K562 (cell line): ENCODE results near the gene ST8SIA4. TPM values are rescaled to one million over a fixed set of nuclear protein-coding genes. Genes with fewer than 3 reads are reported as not detected.

Experiments used
- ATAC-seq: fragments of 200-7000 bp; cut with Tn5 transposase; 3 replicates; pipeline ENCODE4 v1.9.1; 2020; ENCODE audit warnings: moderate library complexity
- BruUV-seq: library from RNA; stranded (reverse); fragments of 400-500 nt; replicated peaks from 2 replicates; lab custom pipeline; 2021; lab: Mats Ljungman, UMichigan
- CTCF ChIA-PET: fragments of 300-600 bp; formaldehyde crosslinking; extraction: SDS; loops from one replicate; lab custom pipeline; 2021; ENCODE audit warnings: low intra/inter-chr PET ratio; lab: Yijun Ruan, JAX
- POLR2A ChIA-PET: fragments of 300-600, 350-650 bp; sonication (Branson Sonifier 250); formaldehyde crosslinking; extraction: SDS; loops from one replicate; lab custom pipeline; 2021; ENCODE audit warnings: antibody characterized with exemption, inconsistent platforms; lab: Yijun Ruan, JAX
- DNase-seq, 4 experiments: peaks; one replicate each; pipeline versions ENCODE4 v3.0.0 to v3.0.0-alpha.2; 2011 to 2018; ENCODE audit warnings: low spot score in 3 of 4, mixed read lengths in 3 of 4; ENCODE audit errors: extremely low read depth in 1 of 4
- FAIRE-seq: peaks from 2 replicates; lab custom pipeline; 2011; peaks lifted over from hg19 to GRCh38; lab: Jason Lieb, UNC
- H2AFZ ChIP-seq: 2 replicates; pipeline ENCODE4 v1.6.0; 2011; ENCODE audit warnings: low read depth, low read length, control low read depth, inconsistent platforms
- H3K27ac ChIP-seq: fragments of 200-600 bp; 3 replicates; pipeline ENCODE4 v1.8.0; 2011; ENCODE audit warnings: low read depth, mild to moderate bottlenecking, control low read depth, inconsistent platforms, low read length, moderate library complexity, mixed read lengths; ENCODE audit errors: extremely low read depth
- H3K27me3 ChIP-seq, 2 experiments: fragments of 300-600 bp in 1 of 2; 2 replicates in 1 of 2; 3 replicates in 1 of 2; pipeline versions ENCODE4 v1.6.0 to v1.8.0; 2011; ENCODE audit warnings: inconsistent platforms in 2 of 2, low read length in 2 of 2, mild to moderate bottlenecking in 1 of 2, mixed read lengths in 1 of 2, moderate library complexity in 1 of 2; ENCODE audit not compliant: control insufficient read depth in 2 of 2, insufficient read depth in 2 of 2
- H3K36me3 ChIP-seq: fragments of 300-600 bp; 3 replicates; pipeline ENCODE4 v1.8.0; 2011; ENCODE audit warnings: mild to moderate bottlenecking, low read length, inconsistent platforms; ENCODE audit not compliant: control insufficient read depth, insufficient read depth
- H3K4me1 ChIP-seq, 2 experiments: fragments of 200-600 bp in 1 of 2; replicated peaks in 1 of 2; 2 replicates in 1 of 2; 3 replicates in 1 of 2; pipeline versions ENCODE4 v1.5.1 to v1.8.0; 2011; ENCODE audit warnings: inconsistent platforms in 2 of 2, low read length in 2 of 2, mild to moderate bottlenecking in 1 of 2, mixed read lengths in 1 of 2, moderate library complexity in 1 of 2; ENCODE audit not compliant: control insufficient read depth in 2 of 2, insufficient read depth in 2 of 2
- H3K4me2 ChIP-seq: 2 replicates; pipeline ENCODE4 v1.6.1; 2011; ENCODE audit warnings: low read length, control low read depth, inconsistent platforms, mixed read lengths; ENCODE audit not compliant: insufficient read depth
- H3K4me3 ChIP-seq: fragments of 200-600 bp; sonication (generic), shearing (Covaris generic); 2 replicates; pipeline ENCODE4 v1.5.1; 2016; ENCODE audit warnings: control low read depth, inconsistent platforms
- H3K79me2 ChIP-seq: fragments of 200-600 bp; 3 replicates; pipeline ENCODE4 v1.8.0; 2011; ENCODE audit warnings: low read length, inconsistent platforms; ENCODE audit not compliant: control insufficient read depth, insufficient read depth
- H3K9ac ChIP-seq, 2 experiments: 2 replicates each; pipeline versions ENCODE4 v1.6.0 to v1.6.1; 2011; ENCODE audit warnings: low read depth in 2 of 2, low read length in 2 of 2, control low read depth in 1 of 2, inconsistent platforms in 1 of 2, mild to moderate bottlenecking in 1 of 2, mixed read lengths in 1 of 2; ENCODE audit not compliant: insufficient read depth in 1 of 2
- H3K9me1 ChIP-seq: one replicate; pipeline ENCODE4 v1.6.0; 2011; ENCODE audit warnings: inconsistent platforms, mild to moderate bottlenecking, low read length, moderate library complexity; ENCODE audit not compliant: control insufficient read depth, insufficient read depth
- H3K9me3 ChIP-seq: replicated peaks from 2 replicates; pipeline ENCODE4 v1.5.1; 2011; ENCODE audit warnings: low read depth, low read length, inconsistent platforms; ENCODE audit not compliant: control insufficient read depth, insufficient read depth
- H4K20me1 ChIP-seq: replicated peaks from 2 replicates; pipeline ENCODE4 v1.6.1; 2011; ENCODE audit warnings: low read length, inconsistent platforms, mixed read lengths; ENCODE audit not compliant: control insufficient read depth, insufficient read depth
- IRF1 ChIP-seq: sonication (generic); formaldehyde crosslinking; IDR thresholded peaks from 2 replicates; pipeline ENCODE4 v1.8.0; 2022; ENCODE audit warnings: missing genetic modification reagents, mild to moderate bottlenecking, borderline replicate concordance
- KAT7 ChIP-seq: sonication (generic); formaldehyde crosslinking; IDR thresholded peaks from 2 replicates; pipeline ENCODE4 v1.8.0; 2022; ENCODE audit warnings: missing genetic modification reagents, mild to moderate bottlenecking, borderline replicate concordance
- MTA1 ChIP-seq: fragments of 450-650 bp; IDR thresholded peaks from 2 replicates; pipeline ENCODE4 v1.6.1; 2017; ENCODE audit warnings: borderline replicate concordance
- MTF1 ChIP-seq: fragments of 250-450 bp; sonication (Bioruptor Pico); IDR thresholded peaks from 2 replicates; pipeline ENCODE4 v1.9.0; 2021; ENCODE audit warnings: moderate library complexity, mild to moderate bottlenecking, inconsistent platforms, borderline replicate concordance
- NBN ChIP-seq: fragments of 450-650 bp; IDR thresholded peaks from 2 replicates; pipeline ENCODE4 v1.6.1; 2016; ENCODE audit warnings: low read depth, mild to moderate bottlenecking
- POU5F1 ChIP-seq: fragments of 150-350 bp; IDR thresholded peaks from 2 replicates; pipeline ENCODE4 v1.6.1; 2014; ENCODE audit warnings: borderline replicate concordance, low read length, low read depth, mild to moderate bottlenecking; ENCODE audit not compliant: partially characterized antibody
- ZNF551 ChIP-seq: fragments of 250-450 bp; sonication (Bioruptor Pico); IDR thresholded peaks from 2 replicates; pipeline ENCODE4 v1.5.0; 2021; ENCODE audit warnings: mild to moderate bottlenecking, moderate library complexity
- ZNF583 ChIP-seq: fragments of 250-450 bp; sonication (Bioruptor Pico); IDR thresholded peaks from 2 replicates; pipeline ENCODE4 v1.4.0; 2020
- WGBS: fragments of 100-300 bp; shearing (Covaris generic); methylation state at CpG from one replicate; pipeline ENCODE4 v1.1.6; 2016; ENCODE audit warnings: low coverage, mixed read lengths; ENCODE audit not compliant: insufficient coverage; ENCODE audit errors: missing lambda C conversion rate; 5-methylcytosine and 5-hydroxymethylcytosine counted together
- in situ Hi-C: fragments of 300-500 bp; cut with MboI; formaldehyde crosslinking; loops from 4 replicates; pipeline ENCODE4 v1.15.0; 2018; ENCODE audit warnings: inconsistent platforms, mixed read lengths
- intact Hi-C: fragments of 100-400 bp; cut with micrococcal nuclease; formaldehyde crosslinking; loops from 2 replicates; pipeline ENCODE4 v1.14.2; 2022
- polyA plus RNA-seq, 8 experiments: library from polyadenylated mRNA; depleted of rRNA in 4 of 8; stranded (reverse) in 5 of 8; unstranded in 3 of 8; fragments of >200 nt; fragmentation: Nextera tagmentation in 2 of 8; fragmentation: Illumina TruSeq in 1 of 8; extraction: Ambion mirVana in 2 of 8; extraction: Trizol in 1 of 8; gene quantifications; 2 replicates each; pipeline versions ENCODE4 v1.2.1 to v1.2.3, GENCODE V29; 2011 to 2014; ENCODE audit warnings: inconsistent platforms in 1 of 8, missing spikeins in 1 of 8
- total RNA-seq, 7 experiments: library from RNA; depleted of rRNA in 6 of 7; stranded (reverse); fragments of >200 nt in 6 of 7; fragmentation: Illumina TruSeq in 2 of 7; extraction: Trizol in 2 of 7; gene quantifications; 2 replicates each; pipeline versions ENCODE4 v1.2.1 to v1.2.3, GENCODE V29; 2011 to 2021; ENCODE audit warnings: low replicate concordance in 1 of 7
- TF ChIP-seq, protein P1 (sequence below): sonication (generic); formaldehyde crosslinking; IDR thresholded peaks from 2 replicates; pipeline ENCODE4 v1.8.0; 2022; ENCODE audit warnings: missing genetic modification reagents, mild to moderate bottlenecking, borderline replicate concordance
- TF ChIP-seq, protein P2 (sequence below): fragments of 450-650 bp; IDR thresholded peaks from 2 replicates; pipeline ENCODE4 v1.6.1; 2017; ENCODE audit warnings: antibody characterized with exemption, mild to moderate bottlenecking

The ST8SIA4 gene
- total and polyA plus RNA-seq, 9 of the 15 experiments (the other 6 are each of a cell fraction or from before 2014, with no cell fraction given) = 0.22 to 2.0 (median 0.54) TPM

DNA sequence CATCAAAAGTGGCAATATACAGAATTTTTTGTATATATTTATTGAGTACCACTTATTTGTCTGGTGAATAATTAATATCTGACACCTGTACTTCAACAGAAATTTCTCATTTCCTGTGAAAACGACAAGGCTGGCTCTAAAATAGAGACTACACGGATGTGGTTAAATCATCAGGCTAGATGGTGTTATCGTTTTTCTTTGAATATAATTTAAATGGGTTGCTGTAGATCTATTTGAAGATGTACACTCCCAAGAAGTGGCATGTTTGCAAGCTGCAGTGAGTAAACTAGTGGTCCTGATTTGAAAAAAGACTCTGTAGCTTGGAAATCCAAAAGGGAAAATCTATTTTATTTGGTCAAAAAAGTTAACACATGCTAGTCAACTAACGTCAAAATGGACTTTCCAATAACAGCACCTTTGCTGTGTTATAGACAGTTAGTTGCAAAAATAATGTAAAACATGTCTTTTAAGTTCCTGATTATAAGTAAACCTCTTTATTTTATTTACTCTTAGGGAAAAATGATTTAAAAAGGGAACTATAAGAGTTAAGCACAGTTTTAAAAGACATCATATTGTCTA is 13.8 kb downstream of the ST8SIA4 start (continued):
- TF ChIP-seq, protein P1, sequence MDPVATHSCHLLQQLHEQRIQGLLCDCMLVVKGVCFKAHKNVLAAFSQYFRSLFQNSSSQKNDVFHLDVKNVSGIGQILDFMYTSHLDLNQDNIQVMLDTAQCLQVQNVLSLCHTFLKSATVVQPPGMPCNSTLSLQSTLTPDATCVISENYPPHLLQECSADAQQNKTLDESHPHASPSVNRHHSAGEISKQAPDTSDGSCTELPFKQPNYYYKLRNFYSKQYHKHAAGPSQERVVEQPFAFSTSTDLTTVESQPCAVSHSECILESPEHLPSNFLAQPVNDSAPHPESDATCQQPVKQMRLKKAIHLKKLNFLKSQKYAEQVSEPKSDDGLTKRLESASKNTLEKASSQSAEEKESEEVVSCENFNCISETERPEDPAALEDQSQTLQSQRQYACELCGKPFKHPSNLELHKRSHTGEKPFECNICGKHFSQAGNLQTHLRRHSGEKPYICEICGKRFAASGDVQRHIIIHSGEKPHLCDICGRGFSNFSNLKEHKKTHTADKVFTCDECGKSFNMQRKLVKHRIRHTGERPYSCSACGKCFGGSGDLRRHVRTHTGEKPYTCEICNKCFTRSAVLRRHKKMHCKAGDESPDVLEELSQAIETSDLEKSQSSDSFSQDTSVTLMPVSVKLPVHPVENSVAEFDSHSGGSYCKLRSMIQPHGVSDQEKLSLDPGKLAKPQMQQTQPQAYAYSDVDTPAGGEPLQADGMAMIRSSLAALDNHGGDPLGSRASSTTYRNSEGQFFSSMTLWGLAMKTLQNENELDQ (CRISPR knock-in tag) = no peak

DNA sequence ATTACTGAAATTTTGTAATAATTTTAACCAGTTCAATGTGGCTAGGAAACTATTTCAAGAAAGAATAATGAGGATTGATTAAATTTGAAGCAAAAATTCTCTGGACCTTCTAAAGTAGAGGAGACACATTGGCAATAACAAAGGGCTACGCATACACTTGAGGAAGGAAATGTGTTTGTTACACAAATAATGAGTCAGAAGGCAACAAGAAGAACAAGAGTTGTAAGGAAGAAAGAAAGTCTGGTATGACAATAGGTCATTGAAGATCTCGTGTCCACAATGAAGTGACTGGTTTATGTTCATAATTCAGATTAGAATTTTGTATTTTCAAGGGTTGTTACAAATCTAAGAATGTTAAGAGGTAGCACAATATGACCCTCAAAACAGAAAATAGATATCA is 25.8 kb downstream of the ST8SIA4 start:
- no peaks in the 10 kb centered on the region for H3K79me2 ChIP-seq
- H3K9me1 ChIP-seq = no peaks in the 10 kb centered on the region
- no peak for FAIRE-seq
- in situ Hi-C loops = no loop called here
- intact Hi-C loops = no loop called here
- H3K4me3 ChIP-seq = no peak overlapping the region
- H3K4me2 ChIP-seq = no peak overlapping the region
- no peaks in the 10 kb centered on the region for H3K36me3 ChIP-seq
- no peaks in the 10 kb centered on the region for H4K20me1 ChIP-seq
- BruUV-seq = no TSS peak
- H3K9ac ChIP-seq = no peak overlapping the region
- no peaks in the 10 kb centered on the region for H3K9me3 ChIP-seq
- no peaks in the 10 kb centered on the region for H3K4me1 ChIP-seq
- no peak for DNase-seq
- no peak overlapping the region for H3K27ac ChIP-seq
- ChIA-PET CTCF (no interaction called here), POLR2A (no interaction called here)
- WGBS = 9% methylated on average over 2 of the region's 2 CpGs
- H3K27me3 ChIP-seq = no peaks in the 10 kb centered on the region
- no peak for ATAC-seq
- no peak overlapping the region for H2AFZ ChIP-seq
- TF ChIP-seq, protein P2, sequence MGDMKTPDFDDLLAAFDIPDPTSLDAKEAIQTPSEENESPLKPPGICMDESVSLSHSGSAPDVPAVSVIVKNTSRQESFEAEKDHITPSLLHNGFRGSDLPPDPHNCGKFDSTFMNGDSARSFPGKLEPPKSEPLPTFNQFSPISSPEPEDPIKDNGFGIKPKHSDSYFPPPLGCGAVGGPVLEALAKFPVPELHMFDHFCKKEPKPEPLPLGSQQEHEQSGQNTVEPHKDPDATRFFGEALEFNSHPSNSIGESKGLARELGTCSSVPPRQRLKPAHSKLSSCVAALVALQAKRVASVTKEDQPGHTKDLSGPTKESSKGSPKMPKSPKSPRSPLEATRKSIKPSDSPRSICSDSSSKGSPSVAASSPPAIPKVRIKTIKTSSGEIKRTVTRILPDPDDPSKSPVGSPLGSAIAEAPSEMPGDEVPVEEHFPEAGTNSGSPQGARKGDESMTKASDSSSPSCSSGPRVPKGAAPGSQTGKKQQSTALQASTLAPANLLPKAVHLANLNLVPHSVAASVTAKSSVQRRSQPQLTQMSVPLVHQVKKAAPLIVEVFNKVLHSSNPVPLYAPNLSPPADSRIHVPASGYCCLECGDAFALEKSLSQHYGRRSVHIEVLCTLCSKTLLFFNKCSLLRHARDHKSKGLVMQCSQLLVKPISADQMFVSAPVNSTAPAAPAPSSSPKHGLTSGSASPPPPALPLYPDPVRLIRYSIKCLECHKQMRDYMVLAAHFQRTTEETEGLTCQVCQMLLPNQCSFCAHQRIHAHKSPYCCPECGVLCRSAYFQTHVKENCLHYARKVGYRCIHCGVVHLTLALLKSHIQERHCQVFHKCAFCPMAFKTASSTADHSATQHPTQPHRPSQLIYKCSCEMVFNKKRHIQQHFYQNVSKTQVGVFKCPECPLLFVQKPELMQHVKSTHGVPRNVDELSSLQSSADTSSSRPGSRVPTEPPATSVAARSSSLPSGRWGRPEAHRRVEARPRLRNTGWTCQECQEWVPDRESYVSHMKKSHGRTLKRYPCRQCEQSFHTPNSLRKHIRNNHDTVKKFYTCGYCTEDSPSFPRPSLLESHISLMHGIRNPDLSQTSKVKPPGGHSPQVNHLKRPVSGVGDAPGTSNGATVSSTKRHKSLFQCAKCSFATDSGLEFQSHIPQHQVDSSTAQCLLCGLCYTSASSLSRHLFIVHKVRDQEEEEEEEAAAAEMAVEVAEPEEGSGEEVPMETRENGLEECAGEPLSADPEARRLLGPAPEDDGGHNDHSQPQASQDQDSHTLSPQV = no peak
- no peak for TF ChIP-seq MTF1 (CRISPR knock-in tag)
- TF ChIP-seq ZNF583 = no peak
- TF ChIP-seq ZNF551 (CRISPR knock-in tag) = no peak
- TF ChIP-seq MTA1 = no peak
- no peak for TF ChIP-seq IRF1 (CRISPR knock-in tag)
- TF ChIP-seq KAT7 (CRISPR knock-in tag) = no peak
- no peak for TF ChIP-seq POU5F1
- TF ChIP-seq NBN = no peak
